HL-60 (cell line): Measurements from ENCODE around the gene BRS3.

Experiments
- DNase-seq, 2 experiments: peaks; one replicate each; pipeline ENCODE4 v3.0.0-alpha.2; 2010 to 2020; ENCODE audit warnings: low read depth in 1 of 2, low spot score in 1 of 2
- H3K27ac ChIP-seq: fragments of 250-450 bp; sonication (Bioruptor Pico); replicated peaks from 2 replicates; pipeline ENCODE4 v1.5.1; 2020; ENCODE audit warnings: mild to moderate bottlenecking, moderate library complexity
- H3K27me3 ChIP-seq: fragments of 250-450 bp; sonication (Bioruptor Pico); 2 replicates; pipeline ENCODE4 v1.5.1; 2021; ENCODE audit warnings: mild to moderate bottlenecking, moderate library complexity; ENCODE audit not compliant: insufficient read depth, poor library complexity, severe bottlenecking
- H3K4me3 ChIP-seq: replicated peaks from 2 replicates; pipeline ENCODE4 v1.5.1; 2011; ENCODE audit warnings: mild to moderate bottlenecking, control low read depth, low read length; ENCODE audit not compliant: insufficient read depth
- CTCF ChIP-seq: IDR thresholded peaks from one replicate; pipeline ENCODE4 v1.5.1; 2011; ENCODE audit warnings: low read length, control low read depth, inconsistent platforms; ENCODE audit not compliant: insufficient read depth
- GABPA ChIP-seq: IDR thresholded peaks from 2 replicates; pipeline ENCODE4 v1.6.1; 2012; ENCODE audit warnings: low read depth
- POLR2AphosphoS5 ChIP-seq: IDR thresholded peaks from 2 replicates; pipeline ENCODE4 v1.6.1; 2012; ENCODE audit warnings: low read depth
- SPI1 ChIP-seq: IDR thresholded peaks from 2 replicates; pipeline ENCODE4 v1.6.1; 2012; ENCODE audit warnings: low read depth, mild to moderate bottlenecking, borderline replicate concordance
- TF ChIP-seq, protein P1 (sequence below): IDR thresholded peaks from 2 replicates; pipeline ENCODE4 v1.6.1; 2012; ENCODE audit warnings: low read depth; ENCODE audit not compliant: insufficient replicate concordance

BRS3 gene

DNA sequence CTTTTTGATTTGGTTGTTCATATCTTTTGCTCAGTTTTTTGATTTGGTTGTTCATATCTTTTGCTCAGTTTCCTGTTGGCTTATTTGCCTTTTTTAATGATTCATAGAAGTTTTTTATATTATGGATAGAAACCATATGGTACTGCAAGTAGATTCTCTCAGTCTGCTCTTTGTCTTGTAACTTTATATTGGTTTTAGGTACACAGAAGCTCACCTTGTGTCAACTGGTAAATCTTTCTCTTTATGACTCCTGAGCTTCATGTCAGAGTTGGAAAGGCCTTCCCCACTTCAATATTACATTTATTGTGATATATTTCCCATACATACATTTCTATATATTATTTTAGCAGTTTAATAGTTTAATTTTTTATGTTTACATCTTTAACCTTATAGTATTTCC lies 36.0 kb downstream of the BRS3 start:
- DNase-seq, result no peak
- TF ChIP-seq, protein P1, sequence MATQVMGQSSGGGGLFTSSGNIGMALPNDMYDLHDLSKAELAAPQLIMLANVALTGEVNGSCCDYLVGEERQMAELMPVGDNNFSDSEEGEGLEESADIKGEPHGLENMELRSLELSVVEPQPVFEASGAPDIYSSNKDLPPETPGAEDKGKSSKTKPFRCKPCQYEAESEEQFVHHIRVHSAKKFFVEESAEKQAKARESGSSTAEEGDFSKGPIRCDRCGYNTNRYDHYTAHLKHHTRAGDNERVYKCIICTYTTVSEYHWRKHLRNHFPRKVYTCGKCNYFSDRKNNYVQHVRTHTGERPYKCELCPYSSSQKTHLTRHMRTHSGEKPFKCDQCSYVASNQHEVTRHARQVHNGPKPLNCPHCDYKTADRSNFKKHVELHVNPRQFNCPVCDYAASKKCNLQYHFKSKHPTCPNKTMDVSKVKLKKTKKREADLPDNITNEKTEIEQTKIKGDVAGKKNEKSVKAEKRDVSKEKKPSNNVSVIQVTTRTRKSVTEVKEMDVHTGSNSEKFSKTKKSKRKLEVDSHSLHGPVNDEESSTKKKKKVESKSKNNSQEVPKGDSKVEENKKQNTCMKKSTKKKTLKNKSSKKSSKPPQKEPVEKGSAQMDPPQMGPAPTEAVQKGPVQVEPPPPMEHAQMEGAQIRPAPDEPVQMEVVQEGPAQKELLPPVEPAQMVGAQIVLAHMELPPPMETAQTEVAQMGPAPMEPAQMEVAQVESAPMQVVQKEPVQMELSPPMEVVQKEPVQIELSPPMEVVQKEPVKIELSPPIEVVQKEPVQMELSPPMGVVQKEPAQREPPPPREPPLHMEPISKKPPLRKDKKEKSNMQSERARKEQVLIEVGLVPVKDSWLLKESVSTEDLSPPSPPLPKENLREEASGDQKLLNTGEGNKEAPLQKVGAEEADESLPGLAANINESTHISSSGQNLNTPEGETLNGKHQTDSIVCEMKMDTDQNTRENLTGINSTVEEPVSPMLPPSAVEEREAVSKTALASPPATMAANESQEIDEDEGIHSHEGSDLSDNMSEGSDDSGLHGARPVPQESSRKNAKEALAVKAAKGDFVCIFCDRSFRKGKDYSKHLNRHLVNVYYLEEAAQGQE, result no peak
- TF ChIP-seq SPI1 (no peak), CTCF (no peak), POLR2AphosphoS5 (no peak), GABPA (no peak)
- Histone ChIP-seq H3K27me3 (no peaks in the 10 kb centered on the region), H3K4me3 (no peak overlapping the region), H3K27ac (no peak overlapping the region)

DNA sequence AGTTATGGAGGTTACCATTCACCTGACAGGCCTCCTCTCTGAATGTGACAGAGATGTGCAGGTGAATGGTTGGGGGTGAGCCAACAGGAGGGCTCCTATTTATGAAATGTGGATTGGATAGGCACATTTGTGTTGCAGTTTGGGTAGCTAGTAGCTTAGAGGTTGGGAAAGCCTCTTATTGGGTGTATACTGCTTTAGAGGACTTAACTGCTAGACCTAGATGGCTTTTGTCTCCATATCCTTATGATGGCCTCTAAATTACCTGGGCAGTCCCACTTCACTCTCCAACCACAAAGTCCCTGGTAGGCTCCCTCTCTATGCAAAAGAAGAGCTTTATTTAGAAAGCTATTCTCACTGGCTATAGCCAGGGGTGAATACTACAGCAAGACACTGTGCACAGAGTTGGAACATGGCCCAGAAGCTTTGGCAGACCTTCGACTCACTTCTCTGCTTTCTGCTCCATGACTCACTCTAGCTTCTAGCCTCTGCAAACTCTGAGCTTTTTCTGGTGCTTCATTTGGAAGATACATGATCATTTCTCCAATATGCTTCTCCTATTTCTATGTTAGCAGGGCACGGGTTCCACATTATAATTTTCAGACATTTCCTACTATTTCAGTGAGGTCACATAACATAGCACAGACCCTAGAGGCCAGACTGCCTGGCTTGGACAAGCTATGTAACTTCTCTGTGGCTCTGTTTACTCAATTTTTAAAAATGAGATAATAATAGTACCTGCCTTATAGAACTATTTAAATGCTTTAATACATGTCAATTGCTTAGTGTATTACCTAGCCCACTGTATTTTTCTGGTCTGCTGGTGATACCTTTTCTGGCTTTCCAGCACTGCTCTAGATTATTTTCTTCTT lies 38.2 kb downstream of the BRS3 start:
- H3K27ac ChIP-seq, result no peak overlapping the region
- TF ChIP-seq SPI1, result no peak
- TF ChIP-seq, protein P1, result no peak
- no peak overlapping the region for H3K4me3 ChIP-seq
- H3K27me3 ChIP-seq, result no peaks in the 10 kb centered on the region
- DNase-seq, result no peak

DNA sequence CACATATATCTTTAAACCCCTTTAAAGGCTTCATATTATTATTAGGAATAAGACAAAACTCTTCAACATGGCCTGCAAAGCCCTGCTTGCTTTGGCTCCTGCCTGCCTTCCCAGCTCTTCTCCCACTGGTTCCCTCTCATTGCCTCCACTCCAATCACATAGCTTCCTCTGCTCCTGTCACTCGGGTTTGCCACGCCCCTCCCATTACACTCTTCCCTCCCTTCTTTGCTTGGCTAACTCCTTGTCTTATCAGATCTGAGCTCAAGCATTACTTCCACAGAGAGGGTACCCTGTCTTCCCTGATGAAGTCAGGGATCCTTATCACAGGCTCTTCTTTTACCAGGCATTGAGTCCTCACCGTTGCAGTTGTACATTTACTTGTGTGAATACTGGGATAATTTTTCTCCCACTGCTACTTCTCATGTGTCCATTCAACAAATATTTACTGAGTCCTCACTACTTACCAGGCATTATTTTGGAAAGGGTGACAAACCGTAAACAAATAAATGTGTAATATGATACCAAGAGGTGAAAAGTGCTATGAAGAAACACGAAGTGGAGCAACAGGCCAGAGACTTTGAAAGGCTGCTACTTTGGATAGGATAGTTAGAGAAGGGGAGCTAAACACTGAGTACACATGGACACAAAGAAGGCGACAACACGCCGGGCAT lies 41.0 kb downstream of the BRS3 start:
- no peak overlapping the region for H3K4me3 ChIP-seq
- TF ChIP-seq GABPA, result no peak
- no peak for TF ChIP-seq SPI1
- no peak for TF ChIP-seq POLR2AphosphoS5
- TF ChIP-seq, protein P1, result no peak
- no peak for TF ChIP-seq CTCF
- H3K27ac ChIP-seq, result no peak overlapping the region
- no peaks in the 10 kb centered on the region for H3K27me3 ChIP-seq
- DNase-seq, result no peak
